GM10248 (cell line): ENCODE data around the gene AGPAT2.
A peak's percentile ranks its signal among the peaks of the same experiment; 100 is the strongest.

Source experiments
- CTCF ChIA-PET: fragments of 300-600 bp; sonication (Branson Sonifier 250); formaldehyde crosslinking; extraction: SDS; loops from one replicate; lab custom pipeline; 2021; ENCODE audit warnings: antibody characterized with exemption; lab: Yijun Ruan, JAX
- POLR2A ChIA-PET: fragments of 350-650 bp; sonication (Branson Sonifier 250); formaldehyde crosslinking; extraction: SDS; loops from one replicate; lab custom pipeline; 2020; ENCODE audit warnings: antibody characterized with exemption; lab: Yijun Ruan, JAX
- DNase-seq: peaks from one replicate; pipeline ENCODE4 v3.0.0; 2012; ENCODE audit errors: extremely low spot score
- TF ChIP-seq, protein P1 (sequence below): IDR thresholded peaks from 2 replicates; pipeline ENCODE4 v1.5.1; 2012; ENCODE audit warnings: mild to moderate bottlenecking, low read depth; ENCODE audit errors: extremely low read depth, missing control alignments, control extremely low read depth

Gene AGPAT2

DNA sequence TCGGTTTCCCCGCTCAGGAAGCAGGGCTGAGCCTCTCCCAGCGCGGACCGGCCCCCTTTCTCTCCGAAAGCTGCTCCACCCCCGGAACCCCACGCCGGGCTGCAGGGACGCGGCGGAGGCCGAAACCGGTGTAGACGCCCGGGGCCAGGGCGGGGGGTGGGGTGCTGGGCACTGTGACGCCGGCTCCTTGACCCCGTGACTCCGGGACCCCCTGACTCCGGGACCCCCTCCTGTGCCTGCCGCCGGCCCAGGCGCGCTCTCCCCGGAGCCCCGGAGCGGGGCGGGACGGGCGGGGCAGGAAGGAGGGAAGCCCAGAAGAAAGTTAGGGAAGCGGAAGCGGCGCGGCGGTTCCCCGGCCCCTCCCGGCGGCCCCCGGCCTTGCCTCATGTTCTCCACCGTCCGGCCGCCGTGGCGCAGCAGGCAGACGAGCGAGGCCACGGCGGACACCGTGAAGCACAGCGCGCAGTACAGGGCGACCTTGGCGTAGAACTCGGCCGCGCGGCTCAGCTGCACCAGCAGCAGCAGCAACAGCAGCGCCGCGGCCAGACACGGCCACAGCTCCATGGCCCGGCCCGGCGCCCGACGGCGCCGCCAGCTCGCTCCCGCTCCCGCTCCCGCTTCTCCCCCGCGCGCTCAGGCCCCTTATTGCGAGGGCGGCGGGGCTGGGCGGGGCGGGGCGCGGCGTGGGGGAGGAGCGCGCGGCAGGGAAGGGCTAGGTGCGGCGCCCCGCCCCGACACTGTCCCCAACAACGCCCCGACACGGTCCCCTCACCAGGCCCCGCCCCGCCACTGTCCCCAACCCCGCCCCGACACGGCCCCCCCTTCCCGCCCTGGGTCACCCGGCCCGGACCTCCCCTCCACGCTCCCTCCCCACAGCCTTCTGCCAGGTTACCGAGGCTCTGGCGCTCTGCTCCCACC, at the start of gene AGPAT2:
AGPAT2 (minus strand) TSS at position 664 of the 918 bp plus-strand sequence; CDS start at position 564, 100 bp downstream.
- DNase-seq = peak; percentile 95
- POLR2A ChIA-PET = interaction anchor here (0.7 kb wide), 1 partner anchor 23 kb away, joined by 3 read pairs; no protein-coding TSS in a partner anchor

DNA sequence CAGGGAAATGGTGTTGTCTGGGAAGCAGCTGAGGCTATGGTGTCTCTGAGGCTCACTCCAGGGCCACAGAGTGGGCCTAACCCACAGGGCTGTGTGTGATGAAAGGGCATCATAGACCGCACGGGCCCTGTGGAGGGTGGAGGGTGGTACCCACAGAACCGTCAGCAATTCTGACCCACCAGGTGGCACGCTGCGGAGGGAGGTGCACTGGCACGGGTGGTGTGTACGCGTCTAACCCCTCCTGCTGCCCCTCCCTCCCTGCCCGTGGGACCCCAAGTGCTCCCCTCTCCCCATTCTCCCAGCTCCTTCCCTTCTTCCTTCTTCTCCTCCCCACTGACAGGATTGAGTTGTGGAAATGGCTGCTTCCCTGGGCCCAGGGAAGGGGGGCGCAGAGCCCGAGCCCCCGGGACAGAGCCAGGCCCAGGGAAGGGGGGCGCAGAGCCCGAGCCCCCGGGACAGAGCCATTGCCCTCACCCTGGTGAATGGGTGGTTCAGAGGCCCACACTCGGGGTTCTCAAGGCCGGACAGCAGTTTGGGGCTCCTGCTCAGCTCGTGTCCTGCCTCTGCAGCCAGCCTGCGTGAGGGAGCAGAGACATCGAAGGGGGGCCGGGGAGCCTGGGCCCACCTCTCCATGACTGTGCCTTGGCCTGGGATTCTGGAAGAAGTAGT, 48.7 kb upstream of the AGPAT2 start:
- POLR2A ChIA-PET = no interaction called here
- CTCF ChIA-PET = interaction anchor here (1.4 kb wide), 1 partner anchor 22 kb away, joined by 3 read pairs; the partner anchor contains the start of gene LCN8
- TF ChIP-seq, protein P1, sequence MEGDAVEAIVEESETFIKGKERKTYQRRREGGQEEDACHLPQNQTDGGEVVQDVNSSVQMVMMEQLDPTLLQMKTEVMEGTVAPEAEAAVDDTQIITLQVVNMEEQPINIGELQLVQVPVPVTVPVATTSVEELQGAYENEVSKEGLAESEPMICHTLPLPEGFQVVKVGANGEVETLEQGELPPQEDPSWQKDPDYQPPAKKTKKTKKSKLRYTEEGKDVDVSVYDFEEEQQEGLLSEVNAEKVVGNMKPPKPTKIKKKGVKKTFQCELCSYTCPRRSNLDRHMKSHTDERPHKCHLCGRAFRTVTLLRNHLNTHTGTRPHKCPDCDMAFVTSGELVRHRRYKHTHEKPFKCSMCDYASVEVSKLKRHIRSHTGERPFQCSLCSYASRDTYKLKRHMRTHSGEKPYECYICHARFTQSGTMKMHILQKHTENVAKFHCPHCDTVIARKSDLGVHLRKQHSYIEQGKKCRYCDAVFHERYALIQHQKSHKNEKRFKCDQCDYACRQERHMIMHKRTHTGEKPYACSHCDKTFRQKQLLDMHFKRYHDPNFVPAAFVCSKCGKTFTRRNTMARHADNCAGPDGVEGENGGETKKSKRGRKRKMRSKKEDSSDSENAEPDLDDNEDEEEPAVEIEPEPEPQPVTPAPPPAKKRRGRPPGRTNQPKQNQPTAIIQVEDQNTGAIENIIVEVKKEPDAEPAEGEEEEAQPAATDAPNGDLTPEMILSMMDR = no peak
- no peak for DNase-seq

More for the DNA sequence above, at the start of gene AGPAT2:
- TF ChIP-seq, protein P1 = no peak
- CTCF ChIA-PET = interaction anchor here (0.9 to 1.9 kb wide), 5 partner anchors 10 to 197 kb away, joined by 3 to 12 read pairs (median 4); no protein-coding TSS in a partner anchor

GRCh38 chr9:136734837-136735496, 47.7 kb upstream of the AGPAT2 start:
- ChIA-PET CTCF (no interaction called here), POLR2A (no interaction called here)
- TF ChIP-seq, protein P1 = no peak
- no peak for DNase-seq

DNA sequence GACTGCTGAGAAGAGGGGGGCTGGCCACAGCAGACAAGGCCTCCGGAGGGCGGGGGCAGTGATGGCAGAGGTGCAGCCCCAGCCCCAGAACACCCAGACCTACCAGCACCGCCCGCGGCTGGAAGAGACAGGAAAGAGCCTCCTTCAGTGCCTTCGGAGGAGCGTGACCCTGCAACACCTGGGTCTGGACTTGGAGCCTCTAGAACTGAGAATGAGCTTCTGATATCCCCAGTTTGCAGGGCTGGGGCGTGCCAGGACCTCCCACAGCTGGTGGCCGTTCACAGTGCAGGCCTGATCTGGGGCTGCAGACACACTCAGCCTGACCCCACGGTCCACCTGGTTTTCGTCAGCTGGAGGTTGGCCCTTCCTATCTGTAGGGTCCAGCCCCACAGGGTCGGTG, 46.4 kb upstream of the AGPAT2 start:
- POLR2A ChIA-PET = no interaction called here
- TF ChIP-seq, protein P1 = no peak
- no peak for DNase-seq
- CTCF ChIA-PET = interaction anchor here (1.5 kb wide), 1 partner anchor 32 kb away, joined by 4 read pairs; no protein-coding TSS in a partner anchor

- TF ChIP-seq, protein P1 = no peak
- no peak for DNase-seq
- ChIA-PET POLR2A (no interaction called here), CTCF (interaction anchor here (1.2 to 1.5 kb wide), 2 partner anchors 33 to 37 kb away, joined by 3 to 4 read pairs; no protein-coding TSS in a partner anchor)
Observed at GRCh38 chr9:136732444-136733178, 45.4 kb upstream of the AGPAT2 start.
